SU-DHL-6 (cell line): Measurements from ENCODE around the gene EPHB1.

Source experiments
- H2AFZ ChIP-seq: fragments of 200-600 bp; sonication (generic); 2 replicates; pipeline ENCODE4 v1.6.1; 2014; ENCODE audit warnings: low read depth, mild to moderate bottlenecking, moderate library complexity, mixed read lengths, antibody characterized with exemption, low read length; ENCODE audit not compliant: severe bottlenecking
- H3F3A ChIP-seq: fragments of 200-600 bp; shearing (Covaris generic); 2 replicates; pipeline ENCODE4 v1.6.0; 2016; ENCODE audit warnings: antibody characterized with exemption, mild to moderate bottlenecking; ENCODE audit not compliant: insufficient read depth
- H3K27ac ChIP-seq: fragments of 200-600 bp; sonication (generic); 2 replicates; pipeline ENCODE4 v1.5.1; 2016; ENCODE audit warnings: low read depth, mild to moderate bottlenecking, low read length, moderate library complexity, mixed read lengths
- H3K27me3 ChIP-seq: fragments of 200-600 bp; sonication (generic), shearing (Covaris generic); 2 replicates; pipeline ENCODE4 v1.6.0; 2014; ENCODE audit warnings: mild to moderate bottlenecking, low read length
- H3K36me3 ChIP-seq: fragments of 200-600 bp; sonication (generic); 2 replicates; pipeline ENCODE4 v1.6.1; 2014; ENCODE audit warnings: mild to moderate bottlenecking, low read length, mixed read lengths
- H3K4me2 ChIP-seq: fragments of 300-600, 200-600 bp; shearing (Covaris generic), sonication (generic); 2 replicates; pipeline ENCODE4 v1.6.0; 2014; ENCODE audit warnings: low read length, low read depth, mild to moderate bottlenecking; ENCODE audit not compliant: poor library complexity, severe bottlenecking
- H3K4me3 ChIP-seq: fragments of 200-600 bp; sonication (generic); 2 replicates; pipeline ENCODE4 v1.5.1; 2014; ENCODE audit warnings: antibody characterized with exemption, low read length, mild to moderate bottlenecking, mixed read lengths; ENCODE audit not compliant: insufficient read depth, poor library complexity, severe bottlenecking
- H3K79me2 ChIP-seq: fragments of 200-600 bp; sonication (generic); 2 replicates; pipeline ENCODE4 v1.6.1; 2014; ENCODE audit warnings: mild to moderate bottlenecking, low read length, moderate library complexity; ENCODE audit not compliant: insufficient read depth
- H3K9ac ChIP-seq: fragments of 200-600 bp; sonication (generic); 2 replicates; pipeline ENCODE4 v1.7.0; 2014; ENCODE audit warnings: mild to moderate bottlenecking, low read length
- H3K9me2 ChIP-seq: fragments of 200-600 bp; sonication (generic); replicated peaks from 2 replicates; pipeline ENCODE4 v1.6.1; 2014; ENCODE audit warnings: low read length; ENCODE audit not compliant: insufficient read depth
- H3K9me3 ChIP-seq: fragments of 200-600 bp; sonication (generic); 2 replicates; pipeline ENCODE4 v1.6.1; 2014; ENCODE audit warnings: low read length, mixed read lengths; ENCODE audit not compliant: insufficient read depth
- H4K20me1 ChIP-seq: fragments of 200-600 bp; sonication (generic); 2 replicates; pipeline ENCODE4 v1.6.1; 2014; ENCODE audit warnings: low read depth, mild to moderate bottlenecking, antibody characterized with exemption, low read length, moderate library complexity, mixed read lengths
- EZH2phosphoT487 ChIP-seq: fragments of 200-600 bp; sonication (generic), shearing (Covaris generic); conservative IDR thresholded peaks from 2 replicates; pipeline ENCODE4 v1.6.1; 2018; ENCODE audit warnings: mild to moderate bottlenecking, antibody characterized with exemption, low read length, moderate library complexity, mixed read lengths
- TF ChIP-seq, protein P1 (sequence below): fragments of 200-600 bp; sonication (generic); IDR thresholded peaks from one replicate; pipeline ENCODE4 v1.5.1; 2017; ENCODE audit warnings: antibody characterized with exemption, mild to moderate bottlenecking, low read length, moderate library complexity; ENCODE audit not compliant: insufficient read depth, poor library complexity, severe bottlenecking

Gene EPHB1

DNA sequence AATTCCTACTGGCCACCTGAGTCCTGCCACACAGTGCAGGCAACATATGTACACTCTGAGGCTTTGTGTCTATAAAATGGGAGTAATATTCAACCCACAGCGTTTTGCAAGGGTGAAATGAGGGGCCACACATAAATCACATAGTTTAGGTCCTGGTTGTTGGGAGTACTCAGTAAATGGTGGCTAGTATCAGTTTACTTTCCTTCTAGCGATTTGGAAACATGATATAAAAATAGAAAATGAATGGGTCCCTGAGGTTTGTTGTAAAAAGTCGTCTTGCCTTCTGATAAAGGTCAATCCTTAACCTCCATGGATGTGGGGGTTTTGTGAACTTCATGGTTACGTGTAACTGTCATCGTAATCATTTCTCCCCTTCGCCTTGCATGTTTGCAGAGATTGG, 472.4 kb downstream of the EPHB1 start:
- TF ChIP-seq, protein P1, sequence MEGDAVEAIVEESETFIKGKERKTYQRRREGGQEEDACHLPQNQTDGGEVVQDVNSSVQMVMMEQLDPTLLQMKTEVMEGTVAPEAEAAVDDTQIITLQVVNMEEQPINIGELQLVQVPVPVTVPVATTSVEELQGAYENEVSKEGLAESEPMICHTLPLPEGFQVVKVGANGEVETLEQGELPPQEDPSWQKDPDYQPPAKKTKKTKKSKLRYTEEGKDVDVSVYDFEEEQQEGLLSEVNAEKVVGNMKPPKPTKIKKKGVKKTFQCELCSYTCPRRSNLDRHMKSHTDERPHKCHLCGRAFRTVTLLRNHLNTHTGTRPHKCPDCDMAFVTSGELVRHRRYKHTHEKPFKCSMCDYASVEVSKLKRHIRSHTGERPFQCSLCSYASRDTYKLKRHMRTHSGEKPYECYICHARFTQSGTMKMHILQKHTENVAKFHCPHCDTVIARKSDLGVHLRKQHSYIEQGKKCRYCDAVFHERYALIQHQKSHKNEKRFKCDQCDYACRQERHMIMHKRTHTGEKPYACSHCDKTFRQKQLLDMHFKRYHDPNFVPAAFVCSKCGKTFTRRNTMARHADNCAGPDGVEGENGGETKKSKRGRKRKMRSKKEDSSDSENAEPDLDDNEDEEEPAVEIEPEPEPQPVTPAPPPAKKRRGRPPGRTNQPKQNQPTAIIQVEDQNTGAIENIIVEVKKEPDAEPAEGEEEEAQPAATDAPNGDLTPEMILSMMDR: no peak
- no peak for TF ChIP-seq EZH2phosphoT487
- no peak overlapping the region for H3K4me2 ChIP-seq
- no peaks in the 10 kb centered on the region for H3K36me3 ChIP-seq
- H3K4me3 ChIP-seq: no peak overlapping the region
- H3K79me2 ChIP-seq: no peaks in the 10 kb centered on the region
- H3K27ac ChIP-seq: no peak overlapping the region
- H3F3A ChIP-seq: no peaks in the 10 kb centered on the region
- no peaks in the 10 kb centered on the region for H3K27me3 ChIP-seq
- H3K9ac ChIP-seq: no peak overlapping the region
- no peaks in the 10 kb centered on the region for H4K20me1 ChIP-seq
- H2AFZ ChIP-seq: no peak overlapping the region
- H3K9me2 ChIP-seq: no peaks in the 10 kb centered on the region
- no peaks in the 10 kb centered on the region for H3K9me3 ChIP-seq

GRCh38 chr3:135268941-135269532, 474.0 kb downstream of the EPHB1 start:
- TF ChIP-seq EZH2phosphoT487: no peak
- TF ChIP-seq, protein P1: no peak
- Histone ChIP-seq H3K4me3 (no peak overlapping the region), H4K20me1 (no peaks in the 10 kb centered on the region)

GRCh38 chr3:135271177-135272025, 476.3 kb downstream of the EPHB1 start:
- TF ChIP-seq, protein P1: no peak
- TF ChIP-seq EZH2phosphoT487: no peak
- no peaks in the 10 kb centered on the region for H3K9me3 ChIP-seq
- H3K4me3 ChIP-seq: no peak overlapping the region
- H3F3A ChIP-seq: no peaks in the 10 kb centered on the region
- no peak overlapping the region for H3K4me2 ChIP-seq
- H3K27ac ChIP-seq: no peak overlapping the region
- no peak overlapping the region for H3K9ac ChIP-seq
- no peaks in the 10 kb centered on the region for H3K36me3 ChIP-seq
- no peak overlapping the region for H2AFZ ChIP-seq
- H3K9me2 ChIP-seq: no peaks in the 10 kb centered on the region
- no peaks in the 10 kb centered on the region for H3K27me3 ChIP-seq
- H3K79me2 ChIP-seq: no peaks in the 10 kb centered on the region
- no peaks in the 10 kb centered on the region for H4K20me1 ChIP-seq

More at GRCh38 chr3:135268941-135269532, 474.0 kb downstream of the EPHB1 start:
- Histone ChIP-seq H3K4me2 (no peak overlapping the region), H3K79me2 (no peaks in the 10 kb centered on the region), H3K27ac (no peak overlapping the region), H3F3A (no peaks in the 10 kb centered on the region), H3K27me3 (no peaks in the 10 kb centered on the region), H3K9me2 (no peaks in the 10 kb centered on the region), H2AFZ (no peak overlapping the region), H3K9ac (no peak overlapping the region), H3K9me3 (no peaks in the 10 kb centered on the region), H3K36me3 (no peaks in the 10 kb centered on the region)
